Liver (tissue), 9 donors: ENCODE data around the gene SNX6. TPM values are rescaled to one million over a fixed set of nuclear protein-coding genes. Genes with fewer than 3 reads are reported as not detected.

Experiments
- DNase-seq: peaks from one replicate; pipeline ENCODE4 v3.0.0-alpha.2; 2017; ENCODE audit warnings: low spot score
- H3K27ac ChIP-seq, 2 donors: one replicate each; pipeline ENCODE4 v1.7.0; 2013; ENCODE audit warnings: inconsistent platforms in 2 of 2, low read length in 2 of 2, control low read depth in 1 of 2, low read depth in 1 of 2, mild to moderate bottlenecking in 1 of 2
- H3K27me3 ChIP-seq, 4 donors: one replicate each; pipeline versions ENCODE4 v1.6.1 to v1.7.0; 2013; ENCODE audit warnings: low read length in 3 of 4, inconsistent platforms in 1 of 4, mild to moderate bottlenecking in 1 of 4, moderate library complexity in 1 of 4; ENCODE audit not compliant: control insufficient read depth in 4 of 4, insufficient read depth in 4 of 4
- H3K36me3 ChIP-seq, 4 donors: one replicate each; pipeline versions ENCODE4 v1.6.1 to v1.7.0; 2013; ENCODE audit warnings: low read length in 3 of 4, mild to moderate bottlenecking in 3 of 4, low read depth in 1 of 4, moderate library complexity in 1 of 4; ENCODE audit not compliant: control insufficient read depth in 4 of 4, insufficient read depth in 3 of 4
- H3K4me1 ChIP-seq, 4 donors: one replicate each; pipeline versions ENCODE4 v1.6.1 to v1.7.0; 2013; ENCODE audit warnings: low read length in 3 of 4, mild to moderate bottlenecking in 3 of 4, moderate library complexity in 1 of 4; ENCODE audit not compliant: control insufficient read depth in 4 of 4, insufficient read depth in 4 of 4
- H3K4me3 ChIP-seq, 3 donors: one replicate each; pipeline versions ENCODE4 v1.6.1 to v1.7.0; 2013; ENCODE audit warnings: low read length in 3 of 3, control low read depth in 1 of 3, low read depth in 1 of 3, mild to moderate bottlenecking in 1 of 3
- H3K9ac ChIP-seq, 2 donors: one replicate each; pipeline ENCODE4 v1.7.0; 2013; ENCODE audit warnings: low read length in 2 of 2, mild to moderate bottlenecking in 2 of 2, moderate library complexity in 2 of 2, control low read depth in 1 of 2, low read depth in 1 of 2
- H3K9me3 ChIP-seq, 4 donors: one replicate each; pipeline versions ENCODE4 v1.6.1 to v1.7.0; 2013; ENCODE audit warnings: low read length in 3 of 4; ENCODE audit not compliant: control insufficient read depth in 4 of 4
- EGR1 ChIP-seq, 2 donors: IDR thresholded peaks; 2 replicates each; pipeline ENCODE4 v1.6.1; 2016 to 2018; ENCODE audit warnings: antibody characterized with exemption in 2 of 2, low read depth in 2 of 2
- GABPA ChIP-seq, 2 donors: IDR thresholded peaks in 1 of 2; conservative IDR thresholded peaks in 1 of 2; 2 replicates each; pipeline ENCODE4 v1.6.1; 2016; ENCODE audit warnings: antibody characterized with exemption in 2 of 2, mild to moderate bottlenecking in 1 of 2, moderate library complexity in 1 of 2
- HNF4A ChIP-seq, 2 donors: conservative IDR thresholded peaks; 2 replicates each; pipeline ENCODE4 v1.6.1; 2016; ENCODE audit warnings: antibody characterized with exemption in 2 of 2, mild to moderate bottlenecking in 2 of 2
- HNF4G ChIP-seq: IDR thresholded peaks from 2 replicates; pipeline ENCODE4 v1.6.1; 2016; ENCODE audit warnings: antibody characterized with exemption
- JUND ChIP-seq, 2 donors: IDR thresholded peaks; 2 replicates each; pipeline ENCODE4 v1.6.1; 2016; ENCODE audit warnings: antibody characterized with exemption in 2 of 2
- NR2F2 ChIP-seq: IDR thresholded peaks from 2 replicates; pipeline ENCODE4 v1.6.1; 2016; ENCODE audit warnings: antibody characterized with exemption
- RAD21 ChIP-seq, 2 donors: IDR thresholded peaks; 2 replicates each; pipeline ENCODE4 v1.6.1; 2016; ENCODE audit warnings: antibody characterized with exemption in 2 of 2, mild to moderate bottlenecking in 2 of 2
- YY1 ChIP-seq: IDR thresholded peaks from 2 replicates; pipeline ENCODE4 v1.6.1; 2016; ENCODE audit warnings: antibody characterized with exemption, mild to moderate bottlenecking
- WGBS: extraction: QIAGEN DNeasy Blood & Tissue Kit; methylation state at CpG from one replicate; pipeline ENCODE4 v1.1.7; 2013; 5-methylcytosine and 5-hydroxymethylcytosine counted together
- polyA plus RNA-seq, 2 donors: library from polyadenylated mRNA; stranded (reverse) in 1 of 2; unstranded in 1 of 2; fragments of 200-250 nt in 1 of 2; fragments of >200 nt in 1 of 2; fragmentation: Nextera tagmentation in 1 of 2; extraction: Ambion mirVana in 1 of 2; gene quantifications; one replicate each; pipeline versions ENCODE4 v1.2.1 to v1.2.3, GENCODE V29; 2013 to 2015
- total RNA-seq, 2 donors: library from RNA; depleted of rRNA; stranded (reverse); fragments of >200 nt; gene quantifications; one replicate each; pipeline ENCODE4 v1.2.3, GENCODE V29; 2014
- TF ChIP-seq, protein P1 (sequence below): IDR thresholded peaks from 2 replicates; pipeline ENCODE4 v1.6.1; 2016; ENCODE audit warnings: antibody characterized with exemption
- TF ChIP-seq, protein P2 (sequence below): IDR thresholded peaks from 2 replicates; pipeline ENCODE4 v1.6.1; 2016; ENCODE audit warnings: antibody characterized with exemption, mild to moderate bottlenecking
- TF ChIP-seq, protein P3 (sequence below): fragments of 150-350 bp; IDR thresholded peaks from 2 replicates; pipeline ENCODE4 v1.5.1; 2017; ENCODE audit warnings: improper control_type of control experiment, low read depth, low read length; ENCODE audit not compliant: missing input control
- TF ChIP-seq, protein P4 (sequence below): IDR thresholded peaks from 2 replicates; pipeline ENCODE4 v1.6.1; 2016; ENCODE audit warnings: antibody characterized with exemption
- donor health status: healthy.
- donor health status: healthy.
- donor health status: healthy.
- donor health status: healthy.
- donor health status: healthy.

The SNX6 gene
- total and polyA plus RNA-seq, 4 donors, result 23.5 to 62.2 (median 42.0) TPM

DNA sequence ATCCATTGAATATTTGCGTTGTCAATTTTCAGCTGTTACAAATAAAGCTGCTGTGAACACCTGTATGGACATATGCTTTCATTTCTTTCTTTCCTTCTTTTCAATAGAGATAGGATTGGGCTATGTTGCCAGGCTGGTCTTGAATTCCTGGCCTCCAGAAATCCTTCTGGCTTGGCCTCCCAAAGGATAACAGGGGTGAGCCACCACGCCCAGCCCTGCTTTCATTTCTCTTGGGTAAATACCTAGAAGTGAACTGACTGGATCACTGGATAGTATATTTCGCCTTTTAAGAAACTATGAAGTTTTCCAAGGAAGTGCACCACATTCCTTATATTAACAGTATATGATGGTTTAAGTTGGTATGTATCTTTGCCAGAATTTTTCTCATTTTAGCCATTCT, 58.2 kb downstream of the SNX6 start:
- no peak overlapping the region for H3K27ac ChIP-seq
- H3K9ac ChIP-seq, result no peak overlapping the region
- WGBS, result 97% methylated on average over 3 of the region's 3 CpGs
- no peaks in the 10 kb centered on the region for H3K4me1 ChIP-seq
- H3K27me3 ChIP-seq, result no peaks in the 10 kb centered on the region
- H3K9me3 ChIP-seq, result no peaks in the 10 kb centered on the region
- TF ChIP-seq, protein P1, sequence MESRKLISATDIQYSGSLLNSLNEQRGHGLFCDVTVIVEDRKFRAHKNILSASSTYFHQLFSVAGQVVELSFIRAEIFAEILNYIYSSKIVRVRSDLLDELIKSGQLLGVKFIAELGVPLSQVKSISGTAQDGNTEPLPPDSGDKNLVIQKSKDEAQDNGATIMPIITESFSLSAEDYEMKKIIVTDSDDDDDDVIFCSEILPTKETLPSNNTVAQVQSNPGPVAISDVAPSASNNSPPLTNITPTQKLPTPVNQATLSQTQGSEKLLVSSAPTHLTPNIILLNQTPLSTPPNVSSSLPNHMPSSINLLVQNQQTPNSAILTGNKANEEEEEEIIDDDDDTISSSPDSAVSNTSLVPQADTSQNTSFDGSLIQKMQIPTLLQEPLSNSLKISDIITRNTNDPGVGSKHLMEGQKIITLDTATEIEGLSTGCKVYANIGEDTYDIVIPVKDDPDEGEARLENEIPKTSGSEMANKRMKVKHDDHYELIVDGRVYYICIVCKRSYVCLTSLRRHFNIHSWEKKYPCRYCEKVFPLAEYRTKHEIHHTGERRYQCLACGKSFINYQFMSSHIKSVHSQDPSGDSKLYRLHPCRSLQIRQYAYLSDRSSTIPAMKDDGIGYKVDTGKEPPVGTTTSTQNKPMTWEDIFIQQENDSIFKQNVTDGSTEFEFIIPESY, result no peak
- no peak for TF ChIP-seq NR2F2
- TF ChIP-seq, protein P2, sequence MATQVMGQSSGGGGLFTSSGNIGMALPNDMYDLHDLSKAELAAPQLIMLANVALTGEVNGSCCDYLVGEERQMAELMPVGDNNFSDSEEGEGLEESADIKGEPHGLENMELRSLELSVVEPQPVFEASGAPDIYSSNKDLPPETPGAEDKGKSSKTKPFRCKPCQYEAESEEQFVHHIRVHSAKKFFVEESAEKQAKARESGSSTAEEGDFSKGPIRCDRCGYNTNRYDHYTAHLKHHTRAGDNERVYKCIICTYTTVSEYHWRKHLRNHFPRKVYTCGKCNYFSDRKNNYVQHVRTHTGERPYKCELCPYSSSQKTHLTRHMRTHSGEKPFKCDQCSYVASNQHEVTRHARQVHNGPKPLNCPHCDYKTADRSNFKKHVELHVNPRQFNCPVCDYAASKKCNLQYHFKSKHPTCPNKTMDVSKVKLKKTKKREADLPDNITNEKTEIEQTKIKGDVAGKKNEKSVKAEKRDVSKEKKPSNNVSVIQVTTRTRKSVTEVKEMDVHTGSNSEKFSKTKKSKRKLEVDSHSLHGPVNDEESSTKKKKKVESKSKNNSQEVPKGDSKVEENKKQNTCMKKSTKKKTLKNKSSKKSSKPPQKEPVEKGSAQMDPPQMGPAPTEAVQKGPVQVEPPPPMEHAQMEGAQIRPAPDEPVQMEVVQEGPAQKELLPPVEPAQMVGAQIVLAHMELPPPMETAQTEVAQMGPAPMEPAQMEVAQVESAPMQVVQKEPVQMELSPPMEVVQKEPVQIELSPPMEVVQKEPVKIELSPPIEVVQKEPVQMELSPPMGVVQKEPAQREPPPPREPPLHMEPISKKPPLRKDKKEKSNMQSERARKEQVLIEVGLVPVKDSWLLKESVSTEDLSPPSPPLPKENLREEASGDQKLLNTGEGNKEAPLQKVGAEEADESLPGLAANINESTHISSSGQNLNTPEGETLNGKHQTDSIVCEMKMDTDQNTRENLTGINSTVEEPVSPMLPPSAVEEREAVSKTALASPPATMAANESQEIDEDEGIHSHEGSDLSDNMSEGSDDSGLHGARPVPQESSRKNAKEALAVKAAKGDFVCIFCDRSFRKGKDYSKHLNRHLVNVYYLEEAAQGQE, result no peak
- no peak for TF ChIP-seq EGR1 (IDR thresholded peaks at IDR 0.05; ENCODE audit: low read depth in 2 of 2)
- TF ChIP-seq, protein P3, sequence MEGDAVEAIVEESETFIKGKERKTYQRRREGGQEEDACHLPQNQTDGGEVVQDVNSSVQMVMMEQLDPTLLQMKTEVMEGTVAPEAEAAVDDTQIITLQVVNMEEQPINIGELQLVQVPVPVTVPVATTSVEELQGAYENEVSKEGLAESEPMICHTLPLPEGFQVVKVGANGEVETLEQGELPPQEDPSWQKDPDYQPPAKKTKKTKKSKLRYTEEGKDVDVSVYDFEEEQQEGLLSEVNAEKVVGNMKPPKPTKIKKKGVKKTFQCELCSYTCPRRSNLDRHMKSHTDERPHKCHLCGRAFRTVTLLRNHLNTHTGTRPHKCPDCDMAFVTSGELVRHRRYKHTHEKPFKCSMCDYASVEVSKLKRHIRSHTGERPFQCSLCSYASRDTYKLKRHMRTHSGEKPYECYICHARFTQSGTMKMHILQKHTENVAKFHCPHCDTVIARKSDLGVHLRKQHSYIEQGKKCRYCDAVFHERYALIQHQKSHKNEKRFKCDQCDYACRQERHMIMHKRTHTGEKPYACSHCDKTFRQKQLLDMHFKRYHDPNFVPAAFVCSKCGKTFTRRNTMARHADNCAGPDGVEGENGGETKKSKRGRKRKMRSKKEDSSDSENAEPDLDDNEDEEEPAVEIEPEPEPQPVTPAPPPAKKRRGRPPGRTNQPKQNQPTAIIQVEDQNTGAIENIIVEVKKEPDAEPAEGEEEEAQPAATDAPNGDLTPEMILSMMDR, result no peak
- H3K36me3 ChIP-seq, result peaks cover 12 to 34% (median 22%) of the 10 kb centered on the region in 4 donors
- H3K4me3 ChIP-seq, result no peak overlapping the region
- no peak for DNase-seq

DNA sequence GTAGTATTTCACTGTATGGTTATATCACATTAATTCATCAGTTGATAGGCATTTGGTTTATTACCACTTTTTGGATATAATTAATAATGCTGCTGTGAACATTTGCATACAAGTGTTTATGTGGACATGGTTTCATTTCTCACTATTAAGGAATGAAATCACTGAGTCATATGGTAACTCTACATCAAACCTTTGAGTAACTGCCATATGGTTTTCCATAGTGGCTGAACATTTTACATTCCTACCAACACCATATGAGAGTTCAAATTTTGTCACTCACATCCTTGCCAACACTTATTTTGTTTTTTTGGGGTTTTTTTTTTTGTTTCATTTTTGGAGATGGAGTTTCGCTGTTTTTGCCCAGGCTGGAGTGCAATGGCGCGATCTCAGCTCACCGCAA, 60.2 kb downstream of the SNX6 start:
- no peak for DNase-seq
- Histone ChIP-seq H3K9ac (no peak overlapping the region), H3K27me3 (no peaks in the 10 kb centered on the region), H3K27ac (no peak overlapping the region), H3K4me1 (no peaks in the 10 kb centered on the region), H3K4me3 (no peak overlapping the region), H3K9me3 (no peaks in the 10 kb centered on the region), H3K36me3 (peaks cover 15 to 34% (median 26%) of the 10 kb centered on the region in 4 donors)
- TF ChIP-seq JUND (IDR thresholded peaks at IDR 0.05) (no peak), YY1 (no peak), HNF4G (no peak), HNF4A (conservative IDR thresholded peaks at IDR 0.05) (no peak), GABPA (IDR thresholded peaks at IDR 0.05 in 1 of 2, conservative IDR thresholded peaks at IDR 0.05 in 1 of 2) (no peak), RAD21 (IDR thresholded peaks at IDR 0.05) (no peak), EGR1 (IDR thresholded peaks at IDR 0.05; ENCODE audit: low read depth in 2 of 2) (no peak)
- TF ChIP-seq, protein P2, result no peak
- TF ChIP-seq, protein P4, sequence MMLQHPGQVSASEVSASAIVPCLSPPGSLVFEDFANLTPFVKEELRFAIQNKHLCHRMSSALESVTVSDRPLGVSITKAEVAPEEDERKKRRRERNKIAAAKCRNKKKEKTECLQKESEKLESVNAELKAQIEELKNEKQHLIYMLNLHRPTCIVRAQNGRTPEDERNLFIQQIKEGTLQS, result no peak
- 95% methylated on average over 4 of the region's 4 CpGs for WGBS
